K562 (cell line): ENCODE measurements around the gene WHAMM. TPM values are rescaled to one million over a fixed set of nuclear protein-coding genes. Genes with fewer than 3 reads are reported as not detected.
A peak's percentile ranks its signal among the peaks of the same experiment; 100 is the strongest.

Experiments
- ERF ChIP-seq: fragments of 450-650 bp; formaldehyde crosslinking; IDR thresholded peaks from 2 replicates; pipeline ENCODE4 v1.4.0; 2020; ENCODE audit warnings: mild to moderate bottlenecking, mixed read lengths
- IFI16 ChIP-seq: fragments of 250-450 bp; sonication (Bioruptor Pico); IDR thresholded peaks from 2 replicates; pipeline ENCODE4 v2.1.2; 2022; ENCODE audit warnings: mild to moderate bottlenecking, inconsistent platforms
- LEF1 ChIP-seq: fragments of 450-650 bp; IDR thresholded peaks from 2 replicates; pipeline ENCODE4 v1.6.1; 2016; ENCODE audit warnings: mild to moderate bottlenecking
- NCOR1 ChIP-seq: fragments of 450-650 bp; IDR thresholded peaks from 2 replicates; pipeline ENCODE4 v1.6.1; 2016; ENCODE audit warnings: mild to moderate bottlenecking, moderate library complexity
- NRF1 ChIP-seq, 2 experiments: fragments of 450-650 bp; IDR thresholded peaks in 1 of 2; conservative IDR thresholded peaks in 1 of 2; 2 replicates each; pipeline ENCODE4 v1.6.1; 2014; ENCODE audit warnings: mild to moderate bottlenecking in 2 of 2
- PRMT5 ChIP-seq: sonication (generic); formaldehyde crosslinking; IDR thresholded peaks from 2 replicates; pipeline ENCODE4 v1.5.0; 2020; ENCODE audit warnings: missing genetic modification reagents
- RBM22 ChIP-seq: fragments of 200-400 bp; formaldehyde crosslinking; IDR thresholded peaks from 2 replicates; pipeline ENCODE4 v1.6.1; 2018; ENCODE audit warnings: low read length, low read depth; ENCODE audit not compliant: poor library complexity, severe bottlenecking
- RREB1 ChIP-seq: fragments of 250-450 bp; sonication (Bioruptor Pico); IDR thresholded peaks from 2 replicates; pipeline ENCODE4 v1.4.0; 2020
- TEAD4 ChIP-seq, 2 experiments: sonication (generic) in 1 of 2; formaldehyde crosslinking in 1 of 2; IDR thresholded peaks; 2 replicates each; pipeline versions ENCODE4 v1.6.1 to v1.8.0; 2012 to 2022; ENCODE audit warnings: borderline replicate concordance in 1 of 2, inconsistent platforms in 1 of 2, low read length in 1 of 2, mild to moderate bottlenecking in 1 of 2, missing genetic modification reagents in 1 of 2
- THAP12 ChIP-seq: fragments of 250-450 bp; sonication (Bioruptor Pico); IDR thresholded peaks from 2 replicates; pipeline ENCODE4 v1.9.0; 2021; ENCODE audit warnings: mild to moderate bottlenecking, inconsistent platforms
- TRIM24 ChIP-seq, 2 experiments: fragments of 450-650 bp; IDR thresholded peaks; 2 replicates each; pipeline ENCODE4 v1.6.1; 2016
- ZNF57 ChIP-seq: fragments of 450-650 bp; formaldehyde crosslinking; IDR thresholded peaks from 2 replicates; pipeline ENCODE4 v1.4.0; 2020; ENCODE audit warnings: mild to moderate bottlenecking, moderate library complexity
- ZNF764 ChIP-seq: fragments of 250-450 bp; sonication (Bioruptor Pico); IDR thresholded peaks from 2 replicates; pipeline ENCODE4 v1.4.0; 2020; ENCODE audit warnings: low read depth, mild to moderate bottlenecking, moderate library complexity
- polyA plus RNA-seq, 8 experiments: library from polyadenylated mRNA; depleted of rRNA in 4 of 8; stranded (reverse) in 5 of 8; unstranded in 3 of 8; fragments of >200 nt; fragmentation: Nextera tagmentation in 2 of 8; fragmentation: Illumina TruSeq in 1 of 8; extraction: Ambion mirVana in 2 of 8; extraction: Trizol in 1 of 8; gene quantifications; 2 replicates each; pipeline versions ENCODE4 v1.2.1 to v1.2.3, GENCODE V29; 2011 to 2014; ENCODE audit warnings: inconsistent platforms in 1 of 8, missing spikeins in 1 of 8
- total RNA-seq, 7 experiments: library from RNA; depleted of rRNA in 6 of 7; stranded (reverse); fragments of >200 nt in 6 of 7; fragmentation: Illumina TruSeq in 2 of 7; extraction: Trizol in 2 of 7; gene quantifications; 2 replicates each; pipeline versions ENCODE4 v1.2.1 to v1.2.3, GENCODE V29; 2011 to 2021; ENCODE audit warnings: low replicate concordance in 1 of 7
- TF ChIP-seq, protein P1 (sequence below): fragments of 150-350 bp; IDR thresholded peaks from 2 replicates; pipeline ENCODE4 v1.6.1; 2014; ENCODE audit warnings: low read depth, mild to moderate bottlenecking, low read length, borderline replicate concordance
- TF ChIP-seq, protein P2 (sequence below): fragments of 450-650 bp; IDR thresholded peaks from 2 replicates; pipeline ENCODE4 v1.6.1; 2016; ENCODE audit warnings: mild to moderate bottlenecking

Gene WHAMM
- total and polyA plus RNA-seq, 9 of the 15 experiments (the other 6 are each of a cell fraction or from before 2014, with no cell fraction given) = 2.0 to 4.8 (median 3.6) TPM

- TF ChIP-seq IFI16 (CRISPR knock-in tag) = no peak
- TF ChIP-seq, protein P1, sequence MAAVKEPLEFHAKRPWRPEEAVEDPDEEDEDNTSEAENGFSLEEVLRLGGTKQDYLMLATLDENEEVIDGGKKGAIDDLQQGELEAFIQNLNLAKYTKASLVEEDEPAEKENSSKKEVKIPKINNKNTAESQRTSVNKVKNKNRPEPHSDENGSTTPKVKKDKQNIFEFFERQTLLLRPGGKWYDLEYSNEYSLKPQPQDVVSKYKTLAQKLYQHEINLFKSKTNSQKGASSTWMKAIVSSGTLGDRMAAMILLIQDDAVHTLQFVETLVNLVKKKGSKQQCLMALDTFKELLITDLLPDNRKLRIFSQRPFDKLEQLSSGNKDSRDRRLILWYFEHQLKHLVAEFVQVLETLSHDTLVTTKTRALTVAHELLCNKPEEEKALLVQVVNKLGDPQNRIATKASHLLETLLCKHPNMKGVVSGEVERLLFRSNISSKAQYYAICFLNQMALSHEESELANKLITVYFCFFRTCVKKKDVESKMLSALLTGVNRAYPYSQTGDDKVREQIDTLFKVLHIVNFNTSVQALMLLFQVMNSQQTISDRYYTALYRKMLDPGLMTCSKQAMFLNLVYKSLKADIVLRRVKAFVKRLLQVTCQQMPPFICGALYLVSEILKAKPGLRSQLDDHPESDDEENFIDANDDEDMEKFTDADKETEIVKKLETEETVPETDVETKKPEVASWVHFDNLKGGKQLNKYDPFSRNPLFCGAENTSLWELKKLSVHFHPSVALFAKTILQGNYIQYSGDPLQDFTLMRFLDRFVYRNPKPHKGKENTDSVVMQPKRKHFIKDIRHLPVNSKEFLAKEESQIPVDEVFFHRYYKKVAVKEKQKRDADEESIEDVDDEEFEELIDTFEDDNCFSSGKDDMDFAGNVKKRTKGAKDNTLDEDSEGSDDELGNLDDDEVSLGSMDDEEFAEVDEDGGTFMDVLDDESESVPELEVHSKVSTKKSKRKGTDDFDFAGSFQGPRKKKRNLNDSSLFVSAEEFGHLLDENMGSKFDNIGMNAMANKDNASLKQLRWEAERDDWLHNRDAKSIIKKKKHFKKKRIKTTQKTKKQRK = no peak
- no peak for TF ChIP-seq ZNF57
- TF ChIP-seq RREB1 (CRISPR knock-in tag) = no peak
- TF ChIP-seq, protein P2, sequence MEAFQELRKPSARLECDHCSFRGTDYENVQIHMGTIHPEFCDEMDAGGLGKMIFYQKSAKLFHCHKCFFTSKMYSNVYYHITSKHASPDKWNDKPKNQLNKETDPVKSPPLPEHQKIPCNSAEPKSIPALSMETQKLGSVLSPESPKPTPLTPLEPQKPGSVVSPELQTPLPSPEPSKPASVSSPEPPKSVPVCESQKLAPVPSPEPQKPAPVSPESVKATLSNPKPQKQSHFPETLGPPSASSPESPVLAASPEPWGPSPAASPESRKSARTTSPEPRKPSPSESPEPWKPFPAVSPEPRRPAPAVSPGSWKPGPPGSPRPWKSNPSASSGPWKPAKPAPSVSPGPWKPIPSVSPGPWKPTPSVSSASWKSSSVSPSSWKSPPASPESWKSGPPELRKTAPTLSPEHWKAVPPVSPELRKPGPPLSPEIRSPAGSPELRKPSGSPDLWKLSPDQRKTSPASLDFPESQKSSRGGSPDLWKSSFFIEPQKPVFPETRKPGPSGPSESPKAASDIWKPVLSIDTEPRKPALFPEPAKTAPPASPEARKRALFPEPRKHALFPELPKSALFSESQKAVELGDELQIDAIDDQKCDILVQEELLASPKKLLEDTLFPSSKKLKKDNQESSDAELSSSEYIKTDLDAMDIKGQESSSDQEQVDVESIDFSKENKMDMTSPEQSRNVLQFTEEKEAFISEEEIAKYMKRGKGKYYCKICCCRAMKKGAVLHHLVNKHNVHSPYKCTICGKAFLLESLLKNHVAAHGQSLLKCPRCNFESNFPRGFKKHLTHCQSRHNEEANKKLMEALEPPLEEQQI = no peak
- peak; percentile 95 for TF ChIP-seq TEAD4 (IDR thresholded peaks at IDR 0.05; ENCODE audit: low read length)
- TF ChIP-seq TEAD4 (CRISPR knock-in tag; IDR thresholded peaks at IDR 0.05; ENCODE audit: borderline replicate concordance) = no peak
- no peak for TF ChIP-seq ZNF764 (CRISPR knock-in tag)
- TF ChIP-seq PRMT5 (CRISPR knock-in tag) = no peak
- TF ChIP-seq ERF (CRISPR knock-in tag) = no peak
- TF ChIP-seq THAP12 (CRISPR knock-in tag) = no peak
- TF ChIP-seq LEF1 = 0 out of 2 replicates have a peak, but pooled peaks have one; percentile 24
- no peak for TF ChIP-seq RBM22
- no peak; a peak in 1 of 4 replicates for TF ChIP-seq NRF1 (conservative IDR thresholded peaks at IDR 0.05 in 1 of 2, IDR thresholded peaks at IDR 0.05 in 1 of 2)
- TF ChIP-seq NCOR1 = peak; percentile 87
- TF ChIP-seq TRIM24 (IDR thresholded peaks at IDR 0.05) = peak; percentile 77 to 79; a peak in 3 of 4 replicates
Measured at GRCh38 chr15:82802497-82802896, 6.9 kb upstream of the WHAMM start (continued).
